ENCODE data around the gene SMTNL1.

SMTNL1 gene

DNA sequence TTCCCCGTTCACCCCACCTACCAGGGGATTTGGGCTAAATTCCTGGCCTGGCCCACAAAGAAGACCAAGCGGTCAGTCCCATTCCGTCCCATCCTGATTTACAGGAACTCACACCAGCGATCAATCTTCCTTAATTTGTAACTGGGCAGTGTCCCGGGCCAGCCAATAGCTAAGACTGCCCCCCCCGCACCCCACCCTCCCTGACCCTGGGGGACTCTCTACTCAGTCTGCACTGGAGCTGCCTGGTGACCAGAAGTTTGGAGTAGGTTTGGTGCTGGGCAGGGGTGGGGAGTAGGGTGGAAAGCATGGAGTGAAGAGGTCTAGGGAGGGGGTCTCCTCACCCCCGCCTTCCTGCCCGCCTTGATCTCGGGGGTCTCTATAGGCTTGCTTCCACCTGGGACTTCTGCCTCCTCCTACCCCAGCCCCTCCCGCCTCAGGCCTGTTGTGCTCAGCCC lies 60.1 kb downstream of the SMTNL1 start, which contains the start of gene SERPING1:
SERPING1 (plus strand) TSS at position 225 of the 455 bp plus-strand sequence. CDS start 586 bp downstream, outside the sequence.
- TF ChIP-seq, protein P1, sequence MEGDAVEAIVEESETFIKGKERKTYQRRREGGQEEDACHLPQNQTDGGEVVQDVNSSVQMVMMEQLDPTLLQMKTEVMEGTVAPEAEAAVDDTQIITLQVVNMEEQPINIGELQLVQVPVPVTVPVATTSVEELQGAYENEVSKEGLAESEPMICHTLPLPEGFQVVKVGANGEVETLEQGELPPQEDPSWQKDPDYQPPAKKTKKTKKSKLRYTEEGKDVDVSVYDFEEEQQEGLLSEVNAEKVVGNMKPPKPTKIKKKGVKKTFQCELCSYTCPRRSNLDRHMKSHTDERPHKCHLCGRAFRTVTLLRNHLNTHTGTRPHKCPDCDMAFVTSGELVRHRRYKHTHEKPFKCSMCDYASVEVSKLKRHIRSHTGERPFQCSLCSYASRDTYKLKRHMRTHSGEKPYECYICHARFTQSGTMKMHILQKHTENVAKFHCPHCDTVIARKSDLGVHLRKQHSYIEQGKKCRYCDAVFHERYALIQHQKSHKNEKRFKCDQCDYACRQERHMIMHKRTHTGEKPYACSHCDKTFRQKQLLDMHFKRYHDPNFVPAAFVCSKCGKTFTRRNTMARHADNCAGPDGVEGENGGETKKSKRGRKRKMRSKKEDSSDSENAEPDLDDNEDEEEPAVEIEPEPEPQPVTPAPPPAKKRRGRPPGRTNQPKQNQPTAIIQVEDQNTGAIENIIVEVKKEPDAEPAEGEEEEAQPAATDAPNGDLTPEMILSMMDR (IDR thresholded peaks at IDR 0.05; ENCODE audit: extremely low read depth, insufficient read depth, missing control alignments) = no peak
- DNase-seq (ENCODE audit: low spot score) = no peak
- in situ Hi-C loops (cut with MboI; ENCODE audit: low pct_unique_long_range_greater_than_20kb, low sequenced_read_pairs, unreplicated experiment) = no loop called here

DNA sequence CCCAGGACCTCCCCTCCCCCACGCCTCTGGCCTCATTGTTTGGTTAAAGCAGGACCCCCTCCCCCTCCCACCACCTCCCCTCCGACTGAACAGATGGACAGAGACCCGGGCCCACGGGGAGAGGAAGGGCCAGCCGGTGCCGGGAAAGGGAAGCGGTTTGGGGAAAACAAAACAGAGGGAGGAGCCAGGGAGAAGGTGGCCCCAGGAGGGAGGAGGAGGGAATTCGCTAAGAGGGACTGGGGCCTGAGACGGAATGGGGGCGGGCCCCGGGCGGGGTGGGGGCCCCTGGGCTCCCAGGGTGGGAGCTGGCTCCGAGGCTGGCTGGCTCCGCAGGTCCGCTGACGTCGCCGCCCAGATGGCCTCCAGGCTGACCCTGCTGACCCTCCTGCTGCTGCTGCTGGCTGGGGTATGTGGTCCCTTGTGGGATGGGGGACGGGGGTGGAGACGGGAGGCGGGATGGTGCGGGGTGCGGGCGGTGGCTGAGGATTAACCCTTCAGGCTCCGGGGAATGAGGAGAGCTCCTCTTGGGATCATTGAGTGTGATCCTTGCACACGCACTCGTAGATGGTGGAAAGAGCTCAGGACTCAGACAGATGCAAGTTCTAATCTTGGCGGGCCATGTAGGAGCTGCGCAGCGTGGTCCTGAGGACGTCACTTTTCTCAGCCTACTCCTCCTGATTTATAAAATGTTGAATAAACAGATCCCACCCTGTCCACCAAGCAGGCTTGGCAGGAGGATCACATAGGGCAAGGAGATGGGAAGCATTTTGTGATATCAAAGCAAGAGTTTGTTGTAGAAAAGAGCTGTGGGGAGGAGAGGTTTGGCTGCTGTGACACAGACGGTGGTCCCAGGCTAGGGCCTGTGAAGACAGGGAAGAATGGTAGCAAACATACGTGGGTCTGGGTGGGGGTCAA lies 60.8 kb downstream of the SMTNL1 start:
- no peak for DNase-seq (ENCODE audit: low spot score)
- TF ChIP-seq, protein P1 (IDR thresholded peaks at IDR 0.05; ENCODE audit: extremely low read depth, insufficient read depth, missing control alignments) = no peak
- in situ Hi-C loops (cut with MboI; ENCODE audit: low pct_unique_long_range_greater_than_20kb, low sequenced_read_pairs, unreplicated experiment) = no loop called here

DNA sequence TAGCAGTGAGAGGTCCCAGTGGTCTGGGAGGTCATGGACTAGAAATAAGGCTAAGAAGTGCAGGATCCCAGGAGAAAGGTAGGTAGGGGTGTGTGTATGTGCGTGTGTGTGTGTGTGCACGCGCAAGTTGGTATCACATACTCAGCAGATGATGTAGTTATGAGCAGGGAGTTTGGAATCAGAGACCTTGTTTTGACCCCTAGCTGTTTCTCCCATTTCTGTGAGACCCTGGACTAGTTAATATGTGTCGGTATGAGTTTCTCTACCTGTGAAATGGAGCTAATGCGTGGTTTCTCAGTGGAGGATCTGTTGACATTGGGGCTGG lies 61.4 kb downstream of the SMTNL1 start:
- in situ Hi-C loops (cut with MboI; ENCODE audit: low pct_unique_long_range_greater_than_20kb, low sequenced_read_pairs, unreplicated experiment) = no loop called here
- no peak for DNase-seq (ENCODE audit: low spot score)
- TF ChIP-seq, protein P1 (IDR thresholded peaks at IDR 0.05; ENCODE audit: extremely low read depth, insufficient read depth, missing control alignments) = no peak

DNA sequence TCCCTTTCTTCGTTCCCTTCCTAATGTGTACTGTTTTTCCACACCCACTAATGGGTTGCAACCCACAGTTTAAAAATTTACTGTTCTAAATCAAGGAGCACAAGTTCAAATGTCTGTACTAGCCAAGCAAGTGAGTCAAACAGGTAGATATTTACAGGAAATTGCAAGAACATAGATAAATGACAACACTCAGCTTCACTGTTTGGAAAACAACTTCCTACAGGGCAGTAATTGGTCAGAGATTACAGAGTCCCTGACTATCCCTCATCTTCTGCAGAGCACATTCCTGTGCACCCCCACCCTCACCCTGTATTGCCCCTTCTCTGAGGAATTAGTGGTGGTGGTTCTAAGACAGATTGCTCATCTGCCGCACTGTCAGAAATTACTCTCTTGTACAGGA lies 62.0 kb downstream of the SMTNL1 start:
- in situ Hi-C loops (cut with MboI; ENCODE audit: low pct_unique_long_range_greater_than_20kb, low sequenced_read_pairs, unreplicated experiment) = no loop called here
- TF ChIP-seq, protein P1 (IDR thresholded peaks at IDR 0.05; ENCODE audit: extremely low read depth, insufficient read depth, missing control alignments) = no peak
- no peak for DNase-seq (ENCODE audit: low spot score)

Data from GM13977 (cell line).